Measurements from ENCODE around the gene EZH2. TPM values are rescaled to one million over a fixed set of nuclear protein-coding genes. Genes with fewer than 3 reads are reported as not detected.

Gene EZH2
- total RNA-seq, 4 donors from 2014 or later: 1.0 to 3.7 (median 1.7) TPM

GRCh38 chr7:148813890-148814289 is 70.2 kb downstream of the EZH2 start:
- Histone ChIP-seq H3K36me3 (no peaks in the 10 kb centered on the region), H3K4me1 (no peaks in the 10 kb centered on the region), H3K27ac (no peak overlapping the region), H3K27me3 (no peaks in the 10 kb centered on the region), H3K4me3 (no peak overlapping the region), H3K9me3 (no peaks in the 10 kb centered on the region)
- ATAC-seq (no peak), DNase-seq (no peak)
- intact Hi-C loops (cut with DNase I; ENCODE audit: low total_unique reads): no loop called here
- in situ Hi-C loops (cut with MboI; ENCODE audit: low sequenced_read_pairs in 4 of 4): no loop called here
- no peak for TF ChIP-seq POLR2A (IDR thresholded peaks at IDR 0.05)

- H3K27ac ChIP-seq: no peak overlapping the region
- H3K4me1 ChIP-seq: no peaks in the 10 kb centered on the region
- no peak for DNase-seq
- no peak for ATAC-seq
- no peak overlapping the region for H3K4me3 ChIP-seq
- in situ Hi-C loops (cut with MboI; ENCODE audit: low sequenced_read_pairs in 4 of 4) (no loop called here), intact Hi-C loops (cut with DNase I; ENCODE audit: low total_unique reads) (no loop called here)
- no peaks in the 10 kb centered on the region for H3K36me3 ChIP-seq
- no peaks in the 10 kb centered on the region for H3K27me3 ChIP-seq
- TF ChIP-seq POLR2A (IDR thresholded peaks at IDR 0.05): no peak
- TF ChIP-seq CTCF (IDR thresholded peaks at IDR 0.05 in 4 of 5, conservative IDR thresholded peaks at IDR 0.05 in 1 of 5): no peak
- no peaks in the 10 kb centered on the region for H3K9me3 ChIP-seq
These were observed 72.2 kb downstream of the EZH2 start for GRCh38 chr7:148811892-148812291.

- Histone ChIP-seq H3K4me1 (no peaks in the 10 kb centered on the region), H3K27me3 (no peaks in the 10 kb centered on the region), H3K4me3 (no peak overlapping the region), H3K9me3 (no peaks in the 10 kb centered on the region), H3K36me3 (peaks cover 0 to 6% of the 10 kb centered on the region in 2 donors), H3K27ac (no peak overlapping the region)
- no peak for DNase-seq
- intact Hi-C loops (cut with DNase I; ENCODE audit: low total_unique reads) (no loop called here), in situ Hi-C loops (cut with MboI; ENCODE audit: low sequenced_read_pairs in 4 of 4) (no loop called here)
- TF ChIP-seq CTCF (IDR thresholded peaks at IDR 0.05 in 4 of 5, conservative IDR thresholded peaks at IDR 0.05 in 1 of 5) (no peak), POLR2A (IDR thresholded peaks at IDR 0.05) (no peak)
- no peak for ATAC-seq
These were observed 74.2 kb downstream of the EZH2 start for GRCh38 chr7:148809856-148810255.

GRCh38 chr7:148807436-148807835 is 76.7 kb downstream of the EZH2 start:
- H3K27me3 ChIP-seq: no peaks in the 10 kb centered on the region
- no peak overlapping the region for H3K4me3 ChIP-seq
- TF ChIP-seq POLR2A (IDR thresholded peaks at IDR 0.05): no peak
- no peak for TF ChIP-seq CTCF (IDR thresholded peaks at IDR 0.05 in 4 of 5, conservative IDR thresholded peaks at IDR 0.05 in 1 of 5)
- ATAC-seq: no peak
- H3K4me1 ChIP-seq: no peaks in the 10 kb centered on the region
- in situ Hi-C loops (cut with MboI; ENCODE audit: low sequenced_read_pairs in 4 of 4): no loop called here
- H3K36me3 ChIP-seq: peaks cover 0 to 12% of the 10 kb centered on the region in 2 donors
- no peak overlapping the region for H3K27ac ChIP-seq
- intact Hi-C loops (cut with DNase I; ENCODE audit: low total_unique reads): no loop called here
- DNase-seq: no peak
- H3K9me3 ChIP-seq: no peaks in the 10 kb centered on the region

GRCh38 chr7:148806187-148806586 is 77.9 kb downstream of the EZH2 start:
- intact Hi-C loops (cut with DNase I; ENCODE audit: low total_unique reads) (no loop called here), in situ Hi-C loops (cut with MboI; ENCODE audit: low sequenced_read_pairs in 4 of 4) (no loop called here)
- DNase-seq: no peak
- Histone ChIP-seq H3K27me3 (no peaks in the 10 kb centered on the region), H3K9me3 (no peaks in the 10 kb centered on the region), H3K27ac (no peak overlapping the region), H3K4me3 (no peak overlapping the region), H3K36me3 (peaks cover 0 to 24% of the 10 kb centered on the region in 2 donors), H3K4me1 (no peaks in the 10 kb centered on the region)
- no peak for TF ChIP-seq POLR2A (IDR thresholded peaks at IDR 0.05)
- TF ChIP-seq CTCF (IDR thresholded peaks at IDR 0.05 in 4 of 5, conservative IDR thresholded peaks at IDR 0.05 in 1 of 5): no peak
- ATAC-seq: no peak
